GM21576 (cell line): Measurements from ENCODE around the gene GFI1B.
"Not testable (repeated sequence)": the region's sequence is repeated elsewhere in the genome, so short reads cannot be mapped to it uniquely, and the experiment has no call there.

ENCODE experiments used
- ATAC-seq: cut with Tn5 transposase; IDR thresholded peaks from one replicate; pipeline ENCODE4 v1.9.1; 2021; ENCODE audit warnings: mild to moderate bottlenecking, moderate library complexity; ENCODE audit not compliant: unreplicated experiment

The GFI1B gene

GRCh38 chr9:133008406-133008805 is 29.9 kb downstream of the GFI1B start:
- no peak for ATAC-seq

DNA sequence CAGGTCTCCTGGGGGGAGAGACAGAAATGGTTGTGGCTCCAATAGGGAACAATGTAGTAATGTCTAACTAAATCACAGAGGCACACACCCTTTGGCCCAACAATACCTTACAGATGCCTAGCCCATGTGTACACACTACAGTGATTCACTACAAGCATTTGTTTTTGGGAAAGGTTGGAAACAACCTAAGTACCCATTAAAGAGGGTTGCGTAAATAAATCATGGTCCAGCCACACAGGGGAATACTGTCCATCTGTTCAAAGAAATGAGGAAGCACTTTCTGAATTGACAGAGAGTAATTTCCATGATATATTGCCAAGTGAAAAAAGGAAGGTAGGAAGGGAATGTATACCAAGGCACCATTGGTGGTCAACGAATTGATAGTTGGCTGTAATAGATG is 30.3 kb downstream of the GFI1B start:
- no peak for ATAC-seq

DNA sequence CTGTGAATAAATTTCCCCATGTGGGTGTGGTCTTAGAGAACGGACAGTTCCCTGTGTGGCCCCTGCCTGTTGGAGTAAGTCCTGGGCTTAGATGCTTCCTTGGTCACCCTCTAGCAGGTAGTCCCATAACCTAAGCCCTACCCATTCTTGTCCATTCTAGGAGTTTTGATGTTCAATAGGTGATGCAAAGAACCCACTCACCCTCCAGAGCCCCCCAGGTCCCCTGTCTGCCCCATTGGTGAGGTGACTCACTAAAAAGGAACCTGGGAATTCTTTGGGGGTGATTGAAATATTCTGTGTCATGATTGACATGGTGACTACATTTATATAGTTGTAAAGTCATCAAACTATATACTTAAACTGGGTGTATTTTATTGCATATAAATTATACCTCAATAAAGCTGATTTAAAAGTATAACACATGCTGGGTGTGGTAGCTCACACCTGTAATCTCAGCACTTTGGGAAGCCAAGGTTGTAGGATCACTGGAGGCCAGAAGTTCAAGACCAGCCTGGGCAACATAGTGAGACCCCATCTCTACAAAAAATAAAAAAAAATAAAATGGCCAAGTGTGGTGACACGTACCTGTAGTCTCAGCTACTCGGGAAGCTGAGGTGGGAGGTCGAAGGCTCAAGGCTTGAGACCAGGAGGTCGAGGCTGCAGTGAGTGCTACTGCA is 31.6 kb downstream of the GFI1B start:
- no peak for ATAC-seq

DNA sequence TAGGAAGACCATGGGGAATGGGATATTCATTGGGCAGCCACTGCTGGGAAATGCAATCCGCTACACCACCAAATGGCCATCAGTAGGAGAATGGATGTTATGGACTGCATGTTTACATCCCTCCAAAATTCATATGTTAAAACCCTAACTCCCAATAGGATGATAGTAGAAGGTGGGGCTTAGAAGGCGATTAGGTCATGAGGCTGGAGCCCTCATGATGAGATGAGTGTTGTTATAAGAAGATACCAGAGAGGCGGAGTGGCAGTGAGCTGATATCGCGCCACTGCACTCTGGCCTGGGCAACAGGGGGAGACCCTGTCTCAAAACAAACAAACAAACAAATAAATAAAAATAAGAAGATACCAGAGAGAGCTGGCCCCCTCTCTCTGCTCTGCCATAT is 36.2 kb downstream of the GFI1B start:
- ATAC-seq = no peak

DNA sequence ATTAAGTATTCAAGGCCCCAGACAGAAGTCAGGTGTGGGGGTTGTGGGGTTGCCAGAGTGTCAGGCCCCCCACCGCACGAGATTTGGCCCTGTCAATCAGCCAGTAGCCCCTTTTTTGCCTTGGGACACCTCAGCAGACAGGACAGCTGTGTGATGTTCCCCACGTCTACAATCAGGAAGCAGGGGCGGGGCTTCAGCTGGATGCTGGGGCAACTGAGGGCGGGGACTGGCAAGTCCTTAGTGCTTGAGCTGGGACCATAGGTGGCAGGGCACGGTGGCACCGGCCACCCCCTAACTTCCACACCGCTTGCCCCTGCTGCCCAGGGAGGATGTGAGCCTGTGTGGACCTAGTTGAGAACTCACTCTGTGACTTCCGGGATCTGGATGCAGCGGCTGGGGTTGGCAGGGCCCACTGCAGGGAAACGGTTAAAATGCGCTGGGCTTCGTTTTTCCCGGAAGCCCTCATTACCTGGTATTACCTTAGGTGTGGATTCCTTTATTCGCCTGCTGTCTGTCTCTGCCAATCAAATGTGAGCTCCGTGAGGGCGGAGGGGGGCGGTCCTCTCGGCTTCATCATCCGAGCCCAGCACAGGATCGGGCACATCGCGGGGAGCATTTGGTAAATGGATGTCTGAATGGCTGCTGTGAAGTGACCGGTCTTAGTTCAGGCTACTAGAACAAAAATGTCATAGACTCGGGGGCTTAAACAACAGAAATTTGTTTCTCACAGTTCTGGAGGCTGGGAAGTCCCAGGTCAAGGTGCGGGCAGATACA is 44.8 kb downstream of the GFI1B start:
- no peak for ATAC-seq

DNA sequence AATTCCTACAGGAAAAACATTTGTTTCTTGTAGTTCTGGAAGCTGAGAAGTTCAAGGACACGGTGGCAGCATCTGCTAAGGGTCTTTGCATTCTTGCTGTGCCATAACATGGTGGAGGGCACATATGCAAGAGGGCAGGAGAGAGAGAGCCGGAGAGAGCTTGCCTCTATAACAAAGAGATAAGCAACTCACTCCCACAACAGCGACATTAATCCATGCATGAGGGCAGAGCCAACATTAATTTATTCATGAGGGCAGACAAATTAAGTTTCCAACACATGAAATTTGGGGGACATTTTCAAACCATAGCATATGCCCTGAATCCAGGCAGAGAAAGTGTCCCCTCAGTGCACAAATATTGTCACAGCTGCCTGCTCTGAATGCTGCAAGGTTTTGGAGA is 47.9 kb downstream of the GFI1B start:
- no peak for ATAC-seq

DNA sequence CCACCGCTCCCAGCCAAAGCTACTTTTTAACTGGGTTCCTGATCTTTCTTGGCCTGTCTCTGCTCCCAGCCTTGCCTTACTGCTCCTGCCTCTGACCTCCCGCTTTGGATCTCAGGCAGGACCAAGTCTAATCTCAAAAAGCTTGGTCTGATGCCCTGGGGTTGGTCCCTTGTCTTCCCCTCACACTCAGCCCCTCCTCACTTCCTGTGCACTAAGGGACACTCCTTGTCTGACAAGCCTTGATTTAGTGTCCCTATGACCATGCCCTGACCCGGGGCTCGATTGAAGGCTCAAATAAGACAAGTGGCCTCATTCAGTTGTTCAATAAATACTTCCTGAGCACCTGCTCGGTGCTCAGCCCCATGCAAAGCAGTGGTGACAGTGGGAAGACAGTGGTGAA is 48.6 kb downstream of the GFI1B start:
- no peak for ATAC-seq

DNA sequence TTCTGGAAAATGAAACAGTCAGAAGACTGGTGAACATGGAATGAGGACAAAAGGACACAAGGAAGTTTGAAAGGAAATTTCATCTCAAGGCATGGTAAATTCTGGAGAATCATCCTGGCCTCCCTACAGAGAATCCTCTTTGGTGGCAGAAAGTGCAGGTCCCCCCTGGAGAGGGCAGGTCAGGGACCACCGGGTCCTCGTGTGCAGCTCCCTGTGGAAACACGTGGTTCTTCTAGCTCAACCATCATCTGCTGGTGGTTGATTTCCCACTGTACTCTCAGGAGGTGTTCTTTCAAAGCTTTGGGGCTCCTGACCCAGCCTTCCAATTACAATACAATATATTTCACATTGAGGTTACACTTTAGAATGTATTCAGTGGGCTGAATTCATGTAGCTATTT is 49.7 kb downstream of the GFI1B start:
- no peak for ATAC-seq

DNA sequence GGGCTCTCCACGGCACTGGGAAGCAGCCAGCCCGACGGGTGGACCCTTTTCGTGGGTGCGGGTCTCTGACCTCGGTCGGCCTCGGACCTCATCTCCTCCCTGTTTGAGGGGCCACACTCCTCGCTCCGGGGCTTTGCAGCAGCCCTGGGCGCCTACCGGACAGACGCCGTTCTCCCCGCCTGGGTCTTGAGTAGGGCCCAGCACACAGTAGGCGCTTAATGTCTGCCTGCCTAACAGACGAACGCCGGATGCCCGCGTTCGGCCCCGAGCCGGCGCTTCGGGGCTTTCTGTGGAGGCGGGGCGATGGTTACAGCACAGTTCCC is 51.5 kb downstream of the GFI1B start:
- no peak for ATAC-seq

GRCh38 chr9:133030317-133031129 is 52.0 kb downstream of the GFI1B start, which contains the start of gene GTF3C5:
TSS of gene GTF3C5 (plus strand) at chr9:133030997. CDS start at chr9:133031012, 15 bp downstream.
- peak; percentile 96 for ATAC-seq

DNA sequence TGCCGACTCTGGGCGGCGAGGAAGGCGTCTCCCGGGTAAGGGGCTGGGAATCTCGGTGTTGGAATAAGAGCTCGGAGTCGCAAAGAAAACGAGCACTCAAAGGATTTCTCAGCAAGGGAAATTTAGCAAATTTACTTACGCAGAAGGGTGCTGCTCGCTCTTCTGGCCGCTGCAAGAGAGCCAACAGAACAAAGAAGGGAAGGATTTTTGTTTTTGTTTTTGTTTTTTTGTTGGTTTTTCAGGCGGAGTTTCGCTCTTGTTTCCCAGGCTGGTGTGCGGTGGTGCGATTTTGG is 52.6 kb downstream of the GFI1B start:
- no peak for ATAC-seq

DNA sequence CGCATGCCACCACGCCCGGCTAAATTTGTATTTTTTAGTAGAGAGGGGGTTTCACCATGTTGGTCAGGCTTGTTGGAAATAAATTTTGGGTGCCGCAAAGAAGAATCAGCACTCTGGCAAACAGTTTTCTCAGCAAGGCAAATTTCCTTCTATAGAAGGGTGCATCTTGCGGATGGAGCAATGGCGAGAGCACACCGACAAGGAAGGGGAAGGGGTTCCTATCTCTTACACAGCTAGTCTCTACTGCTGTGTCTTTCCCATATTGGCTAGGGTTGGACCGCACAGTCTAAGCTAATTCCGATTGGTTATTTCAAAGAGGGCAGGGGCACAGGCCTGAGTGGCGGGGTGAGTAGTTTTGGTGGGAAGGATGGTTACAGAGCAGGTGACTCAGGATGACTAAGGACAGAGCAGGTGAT is 53.0 kb downstream of the GFI1B start:
- ATAC-seq = no peak

- ATAC-seq = no peak
Measured at GRCh38 chr9:133032171-133032570, 53.7 kb downstream of the GFI1B start.

DNA sequence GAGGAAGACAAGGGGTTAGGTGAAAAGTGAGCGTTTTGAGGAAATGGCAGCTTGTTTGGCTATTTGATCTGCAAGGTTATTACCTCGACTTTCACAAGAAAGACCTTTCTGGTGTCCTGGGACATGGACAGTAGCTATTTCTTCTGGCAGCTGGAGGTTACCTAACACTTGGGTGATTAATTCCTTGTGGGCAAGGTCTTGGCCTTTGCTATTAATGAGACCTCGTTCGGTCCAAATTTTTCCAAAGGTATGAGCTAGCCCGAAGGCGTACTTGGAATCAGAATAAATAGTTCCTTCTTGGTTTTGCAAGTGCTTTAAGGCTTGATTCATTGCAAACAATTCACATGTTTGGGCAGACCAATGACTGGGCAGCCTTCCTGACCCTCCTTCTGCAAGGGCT is 57.2 kb downstream of the GFI1B start:
- ATAC-seq = no peak

DNA sequence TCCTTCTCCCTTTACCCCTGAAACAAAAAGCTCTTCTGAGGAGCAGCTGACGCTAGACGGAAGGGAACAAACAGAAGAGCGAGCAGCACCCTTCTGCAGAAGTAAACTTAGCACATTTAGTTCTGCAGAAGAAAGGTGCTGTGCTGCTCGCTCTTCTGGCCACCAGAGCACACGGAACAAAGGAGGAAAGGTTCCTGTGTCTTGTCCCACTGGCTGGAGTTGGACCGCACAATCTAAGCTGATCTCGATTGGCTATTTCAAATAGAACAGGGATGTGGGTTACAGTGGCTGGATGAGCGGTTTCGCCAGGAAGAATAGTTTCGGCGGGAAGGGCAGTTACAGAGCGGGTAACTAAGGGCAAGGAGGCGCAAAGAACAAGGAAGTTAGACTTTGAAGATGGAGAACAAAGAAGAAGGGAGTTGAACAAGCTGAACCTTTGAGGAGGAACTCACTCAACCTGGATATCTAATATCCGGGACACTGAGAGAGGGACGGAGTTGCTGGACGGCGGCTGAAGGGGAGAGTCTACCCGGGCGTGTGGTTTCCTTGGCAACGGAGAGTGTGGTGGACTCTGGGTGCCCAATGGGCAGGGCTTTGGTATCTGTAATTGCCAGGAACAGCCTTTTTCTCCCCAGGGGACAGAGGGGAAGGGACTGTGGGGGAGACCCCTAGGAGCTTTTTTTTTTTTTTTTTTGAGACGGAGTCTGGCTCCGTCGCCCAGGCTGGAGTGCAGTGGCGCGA is 59.5 kb downstream of the GFI1B start:
- no peak for ATAC-seq

GRCh38 chr9:133040892-133041479 is 62.5 kb downstream of the GFI1B start:
- not testable (repeated sequence) for ATAC-seq
